HCT116 (cell line): ENCODE measurements around the gene ANGEL1. TPM values are rescaled to one million over a fixed set of nuclear protein-coding genes. Genes with fewer than 3 reads are reported as not detected.

Experiments
- ATAC-seq: fragments of 200-7000 bp; cut with Tn5 transposase; 2 replicates; pipeline ENCODE4 v1.9.1; 2020; ENCODE audit warnings: mild to moderate bottlenecking, moderate library complexity
- BruUV-seq: library from RNA; stranded (reverse); fragments of 400-500 nt; replicated peaks from 2 replicates; lab custom pipeline; 2021; lab: Mats Ljungman, UMichigan
- CTCF ChIA-PET: fragments of 300-600 bp; sonication (Branson Sonifier 250); formaldehyde crosslinking; loops from one replicate; lab custom pipeline; 2021; ENCODE audit warnings: antibody characterized with exemption; lab: Charles Lee
- POLR2A ChIA-PET: fragments of 300-600, 350-600 bp; sonication (Branson Sonifier 250); formaldehyde crosslinking; loops from one replicate; lab custom pipeline; 2021; ENCODE audit warnings: antibody characterized with exemption; lab: Charles Lee
- RAD21 ChIA-PET, 2 experiments: fragments of 300-600 bp; sonication (Branson Sonifier 250); formaldehyde crosslinking; loops; one replicate each; lab custom pipeline; 2023; ENCODE audit warnings: low total read pairs in 2 of 2; ENCODE audit not compliant: uncharacterized antibody in 2 of 2, unreplicated experiment in 2 of 2, low non-redundant PET in 1 of 2; lab: Charles Lee
- DNase-seq: peaks from one replicate; pipeline ENCODE4 v3.0.0-alpha.2; 2010; ENCODE audit warnings: low read depth, low spot score
- H2AFZ ChIP-seq: fragments of 200-600 bp; shearing (Covaris generic), sonication (generic); 2 replicates; pipeline ENCODE4 v1.6.1; 2017; ENCODE audit warnings: low read depth, mixed run types, mixed read lengths, antibody characterized with exemption, low read length; ENCODE audit not compliant: poor library complexity, severe bottlenecking
- H3K27ac ChIP-seq: 2 replicates; pipeline ENCODE4 v1.5.1; 2012; ENCODE audit warnings: low read depth, low read length
- H3K27me3 ChIP-seq: fragments of 200-600 bp; sonication (generic); 2 replicates; pipeline ENCODE4 v1.6.1; 2016; ENCODE audit warnings: mixed run types, low read length, mixed read lengths; ENCODE audit not compliant: insufficient read depth
- H3K36me3 ChIP-seq, 2 experiments: fragments of 200-500 bp in 1 of 2; fragments of 200-600 bp in 1 of 2; sonication (Bioruptor generic) in 1 of 2; sonication (generic) in 1 of 2; 2 replicates each; pipeline versions ENCODE4 v1.5.1 to v1.6.1; 2014 to 2016; ENCODE audit warnings: low read length in 2 of 2, inconsistent platforms in 1 of 2, mixed read lengths in 1 of 2, mixed run types in 1 of 2; ENCODE audit not compliant: insufficient read depth in 2 of 2, control insufficient read depth in 1 of 2
- H3K4me1 ChIP-seq, 2 experiments: fragments of 200-600 bp in 1 of 2; sonication (generic) in 1 of 2; 2 replicates each; pipeline versions ENCODE4 v1.5.1 to v1.6.1; 2012 to 2017; ENCODE audit warnings: low read length in 2 of 2, inconsistent platforms in 1 of 2, mild to moderate bottlenecking in 1 of 2, mixed read lengths in 1 of 2, mixed run types in 1 of 2, moderate library complexity in 1 of 2; ENCODE audit not compliant: insufficient read depth in 2 of 2, control insufficient read depth in 1 of 2
- H3K4me2 ChIP-seq: fragments of 200-600 bp; sonication (generic); 2 replicates; pipeline ENCODE4 v1.6.1; 2017; ENCODE audit warnings: mixed run types, low read length, mixed read lengths
- H3K4me3 ChIP-seq, 2 experiments: fragments of 200-600 bp in 1 of 2; sonication (generic) in 1 of 2; replicated peaks in 1 of 2; 2 replicates each; pipeline ENCODE4 v1.5.1; 2011 to 2016; ENCODE audit warnings: low read length in 2 of 2, control low read depth in 1 of 2, low read depth in 1 of 2, mild to moderate bottlenecking in 1 of 2, mixed read lengths in 1 of 2, mixed run types in 1 of 2
- H3K79me2 ChIP-seq: fragments of 200-600 bp; sonication (generic); 2 replicates; pipeline ENCODE4 v1.6.1; 2017; ENCODE audit warnings: mild to moderate bottlenecking, mixed run types, low read length, moderate library complexity, mixed read lengths; ENCODE audit not compliant: insufficient read depth
- H3K9ac ChIP-seq: fragments of 200-600 bp; sonication (generic); 2 replicates; pipeline ENCODE4 v1.6.1; 2016; ENCODE audit warnings: low read length, mixed read lengths
- H3K9me2 ChIP-seq: fragments of 200-600 bp; sonication (generic), shearing (Covaris generic); 2 replicates; pipeline ENCODE4 v1.6.1; 2017; ENCODE audit warnings: mixed run types, mild to moderate bottlenecking, moderate library complexity; ENCODE audit not compliant: insufficient read depth
- H3K9me3 ChIP-seq, 2 experiments: fragments of 200-500 bp in 1 of 2; fragments of 200-600 bp in 1 of 2; sonication (Bioruptor generic) in 1 of 2; sonication (generic) in 1 of 2; 2 replicates each; pipeline ENCODE4 v1.6.1; 2014 to 2017; ENCODE audit warnings: low read length in 2 of 2, mixed read lengths in 2 of 2, inconsistent platforms in 1 of 2, low read depth in 1 of 2, mild to moderate bottlenecking in 1 of 2, mixed run types in 1 of 2, moderate library complexity in 1 of 2; ENCODE audit not compliant: control insufficient read depth in 1 of 2, insufficient read depth in 1 of 2
- H4K20me1 ChIP-seq: fragments of 200-600 bp; sonication (generic), shearing (Covaris generic); 2 replicates; pipeline ENCODE4 v1.6.1; 2017; ENCODE audit warnings: mixed run types, mild to moderate bottlenecking, moderate library complexity; ENCODE audit not compliant: insufficient read depth
- CBX3 ChIP-seq: IDR thresholded peaks from 2 replicates; pipeline ENCODE4 v1.6.1; 2012; ENCODE audit warnings: low read depth
- CEBPB ChIP-seq: IDR thresholded peaks from 2 replicates; pipeline ENCODE4 v1.6.1; 2012; ENCODE audit warnings: low read depth
- EGR1 ChIP-seq: IDR thresholded peaks from 2 replicates; pipeline ENCODE4 v1.6.1; 2012; ENCODE audit warnings: low read depth
- ELF1 ChIP-seq: IDR thresholded peaks from 2 replicates; pipeline ENCODE4 v1.6.1; 2012; ENCODE audit warnings: low read depth, borderline replicate concordance
- EZH2 ChIP-seq: fragments of 200-600 bp; sonication (generic); IDR thresholded peaks from 2 replicates; pipeline ENCODE4 v1.6.1; 2017; ENCODE audit warnings: antibody characterized with exemption, mixed run types
- EZH2phosphoT487 ChIP-seq: fragments of 200-600 bp; IDR thresholded peaks from 2 replicates; pipeline ENCODE4 v1.6.1; 2018; ENCODE audit warnings: antibody characterized with exemption, borderline replicate concordance
- FOSL1 ChIP-seq: IDR thresholded peaks from 2 replicates; pipeline ENCODE4 v1.6.1; 2012; ENCODE audit warnings: low read depth
- JUND ChIP-seq: IDR thresholded peaks from 2 replicates; pipeline ENCODE4 v1.6.1; 2012
- POLR2A ChIP-seq: IDR thresholded peaks from 2 replicates; pipeline ENCODE4 v1.7.0; 2011; ENCODE audit warnings: borderline replicate concordance; ENCODE audit not compliant: insufficient read depth, insufficient read length; ENCODE audit errors: extremely low read depth
- REST ChIP-seq: IDR thresholded peaks from 2 replicates; pipeline ENCODE4 v1.6.1; 2012; ENCODE audit warnings: low read depth
- SIN3A ChIP-seq: IDR thresholded peaks from 2 replicates; pipeline ENCODE4 v1.6.1; 2012; ENCODE audit warnings: low read depth
- SP1 ChIP-seq: IDR thresholded peaks from 2 replicates; pipeline ENCODE4 v1.6.1; 2012; ENCODE audit warnings: low read depth
- SRF ChIP-seq: IDR thresholded peaks from 2 replicates; pipeline ENCODE4 v1.6.1; 2012; ENCODE audit warnings: low read depth
- TCF7L2 ChIP-seq: IDR thresholded peaks from 2 replicates; pipeline ENCODE4 v1.7.0; 2011; ENCODE audit warnings: borderline replicate concordance, inconsistent platforms; ENCODE audit not compliant: insufficient read depth, insufficient read length; ENCODE audit errors: extremely low read depth
- ZFX ChIP-seq: fragments of 450-650 bp; IDR thresholded peaks from 2 replicates; pipeline ENCODE4 v1.6.1; 2017
- intact Hi-C: fragments of 100-400 bp; cut with micrococcal nuclease; formaldehyde crosslinking; loops from 2 replicates; pipeline ENCODE4 v1.10.0; 2022
- total RNA-seq: library from RNA; stranded (reverse); gene quantifications from one replicate; pipeline ENCODE4 v1.2.1, GENCODE V29; 2021; ENCODE audit not compliant: unreplicated experiment
- TF ChIP-seq, protein P1 (sequence below): IDR thresholded peaks from 2 replicates; pipeline ENCODE4 v1.6.1; 2012

The ANGEL1 gene
- total RNA-seq, 1 experiment from 2014 or later, result 20.6 TPM

- ATAC-seq, result no peak
Observed at GRCh38 chr14:76769636-76770292, 42.9 kb downstream of the ANGEL1 start.

GRCh38 chr14:76768671-76769500 lies 43.8 kb downstream of the ANGEL1 start:
- H3K4me1 ChIP-seq, result peaks cover 14 to 17% of the 10 kb centered on the region in 2 experiments
- H3K9me2 ChIP-seq, result no peaks in the 10 kb centered on the region
- no peak overlapping the region for H3K4me2 ChIP-seq
- no peaks in the 10 kb centered on the region for H3K27me3 ChIP-seq
- H4K20me1 ChIP-seq, result no peaks in the 10 kb centered on the region
- H3K79me2 ChIP-seq, result no peaks in the 10 kb centered on the region
- H3K9me3 ChIP-seq, result no peaks in the 10 kb centered on the region
- H2AFZ ChIP-seq, result no peak overlapping the region
- ChIA-PET POLR2A (no interaction called here), CTCF (interaction anchor here (3.3 kb wide), 1 partner anchor 16 kb away, joined by 12 read pairs; no protein-coding TSS in a partner anchor), RAD21 (no interaction called here)
- no peak overlapping the region for H3K27ac ChIP-seq
- BruUV-seq, result no TSS peak
- ATAC-seq (no peak), DNase-seq (no peak)
- TF ChIP-seq, protein P1, sequence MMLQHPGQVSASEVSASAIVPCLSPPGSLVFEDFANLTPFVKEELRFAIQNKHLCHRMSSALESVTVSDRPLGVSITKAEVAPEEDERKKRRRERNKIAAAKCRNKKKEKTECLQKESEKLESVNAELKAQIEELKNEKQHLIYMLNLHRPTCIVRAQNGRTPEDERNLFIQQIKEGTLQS, result no peak
- TF ChIP-seq ZFX (no peak), CBX3 (no peak), EZH2 (no peak), FOSL1 (no peak), ELF1 (no peak), CEBPB (no peak), EZH2phosphoT487 (no peak), JUND (no peak), REST (no peak), SIN3A (no peak), TCF7L2 (no peak), POLR2A (no peak), SP1 (no peak), EGR1 (no peak)
- no peak overlapping the region for H3K4me3 ChIP-seq
- no peaks in the 10 kb centered on the region for H3K36me3 ChIP-seq
- no peak overlapping the region for H3K9ac ChIP-seq
- intact Hi-C loops, result no loop called here

More at GRCh38 chr14:76769636-76770292, 42.9 kb downstream of the ANGEL1 start:
- H4K20me1 ChIP-seq, result no peaks in the 10 kb centered on the region
- H3K4me1 ChIP-seq, result peaks cover 15 to 18% of the 10 kb centered on the region in 2 experiments
- DNase-seq, result no peak
- H3K9me3 ChIP-seq, result no peaks in the 10 kb centered on the region
- no peak overlapping the region for H2AFZ ChIP-seq
- no peak overlapping the region for H3K4me2 ChIP-seq
- H3K9ac ChIP-seq, result no peak overlapping the region
- H3K27ac ChIP-seq, result no peak overlapping the region
- no TSS peak for BruUV-seq
- POLR2A ChIA-PET, result no interaction called here
- H3K36me3 ChIP-seq, result no peaks in the 10 kb centered on the region
- RAD21 ChIA-PET, result no interaction called here
- no peaks in the 10 kb centered on the region for H3K9me2 ChIP-seq
- TF ChIP-seq SP1 (no peak), EGR1 (no peak), SRF (no peak), ELF1 (no peak)
- no peaks in the 10 kb centered on the region for H3K27me3 ChIP-seq
- H3K79me2 ChIP-seq, result no peaks in the 10 kb centered on the region
- CTCF ChIA-PET, result interaction anchor here (0.9 to 3.3 kb wide), 2 partner anchors 15 to 60 kb away, joined by 3 to 12 read pairs; no protein-coding TSS in a partner anchor
- H3K4me3 ChIP-seq, result no peak overlapping the region
- intact Hi-C loops, result no loop called here
